Measurements from ENCODE around the gene POLR2C. TPM values are rescaled to one million over a fixed set of nuclear protein-coding genes. Genes with fewer than 3 reads are reported as not detected.
"Not testable (repeated sequence)": the region's sequence is repeated elsewhere in the genome, so short reads cannot be mapped to it uniquely, and the experiment has no call there.

The POLR2C gene
- total and polyA plus RNA-seq, 4 donors = 60.6 to 81.8 (median 74.1) TPM

DNA sequence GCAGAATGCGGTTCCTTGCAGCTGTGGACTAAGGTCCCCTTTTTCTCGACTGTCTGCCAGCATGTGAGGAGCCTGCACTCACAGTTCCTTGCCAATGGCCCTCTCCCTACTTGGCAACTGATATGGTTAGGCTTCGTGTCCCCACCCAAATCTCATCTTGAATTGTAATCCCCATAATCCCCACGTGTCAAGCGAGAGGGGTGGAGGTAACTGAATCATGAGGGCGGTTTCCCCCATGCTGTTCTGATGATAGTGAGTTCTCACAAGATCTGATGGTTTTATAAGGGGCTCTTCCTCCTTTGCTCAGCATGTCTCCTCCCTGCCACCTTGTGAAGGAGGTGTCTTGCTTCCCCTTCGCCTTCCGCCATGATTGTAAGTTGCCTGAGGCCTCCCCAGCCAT lies 35.2 kb upstream of the POLR2C start:
- H3K4me3 ChIP-seq (ENCODE audit: low read depth, low read length) = no peak overlapping the region

DNA sequence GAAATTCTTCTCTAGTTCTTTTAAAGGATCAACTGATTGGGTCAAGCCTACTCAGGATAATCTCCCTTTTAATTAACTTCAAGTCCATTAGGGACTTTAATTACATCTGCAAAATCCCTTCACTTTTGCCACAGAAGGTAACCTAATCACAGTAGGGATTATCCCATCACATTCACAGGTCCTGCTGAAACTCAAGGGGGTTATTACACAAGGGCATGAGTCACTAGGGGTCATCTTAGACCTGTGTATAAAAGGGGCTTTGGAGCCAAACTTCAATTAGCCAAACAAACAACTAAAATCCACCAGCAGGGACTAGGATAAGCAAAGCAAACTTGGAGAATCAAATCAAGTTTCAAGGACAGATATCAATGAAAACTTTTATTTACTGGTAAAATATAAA lies 34.7 kb upstream of the POLR2C start:
- no peak overlapping the region for H3K27ac ChIP-seq (ENCODE audit: low read depth, low read length)
- no peak for DNase-seq (ENCODE audit: low read depth in 4 of 6, low spot score in 6 of 6)
- peaks cover 52% of the 10 kb centered on the region for H3K36me3 ChIP-seq (ENCODE audit: control insufficient read depth, insufficient read depth, low read length)

More for the DNA sequence above, 35.2 kb upstream of the POLR2C start:
- 91% methylated on average over 2 of the region's 8 CpGs for WGBS (ENCODE audit: insufficient coverage)
- Histone ChIP-seq H3K4me1 (ENCODE audit: control insufficient read depth, insufficient read depth, low read length) (no peaks in the 10 kb centered on the region), H3K9me3 (ENCODE audit: control insufficient read depth, insufficient read depth, low read length) (no peaks in the 10 kb centered on the region), H3K27ac (ENCODE audit: low read depth, low read length) (no peak overlapping the region), H3K36me3 (ENCODE audit: control insufficient read depth, insufficient read depth, low read length) (peaks cover 49% of the 10 kb centered on the region), H3K27me3 (ENCODE audit: control insufficient read depth, insufficient read depth, low read length) (no peaks in the 10 kb centered on the region)
- no peak for DNase-seq (ENCODE audit: low read depth in 4 of 6, low spot score in 6 of 6)

DNA sequence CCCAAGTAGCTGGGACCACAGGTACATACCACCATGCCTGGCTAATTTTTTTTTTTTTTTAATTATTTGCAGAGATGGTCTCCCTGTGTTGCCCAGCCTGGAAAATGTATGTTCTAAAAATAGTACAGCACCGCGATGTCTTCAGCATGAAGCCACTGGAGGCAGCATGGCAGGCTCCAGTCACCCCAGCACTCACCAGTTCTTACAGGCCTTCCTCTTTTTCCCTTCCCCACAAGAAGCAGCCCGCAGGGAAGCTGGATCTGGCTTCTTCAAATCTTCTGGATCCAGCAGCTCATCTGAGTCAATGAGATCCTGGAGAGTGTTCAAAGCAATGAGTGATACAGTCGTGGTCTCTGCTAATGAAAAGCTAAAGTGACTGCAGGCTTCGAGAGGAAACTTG lies 31.5 kb upstream of the POLR2C start:
- 93% methylated on average over 5 of the region's 5 CpGs for WGBS (ENCODE audit: insufficient coverage)
- Histone ChIP-seq H3K36me3 (ENCODE audit: control insufficient read depth, insufficient read depth, low read length) (peaks cover 74% of the 10 kb centered on the region), H3K27me3 (ENCODE audit: control insufficient read depth, insufficient read depth, low read length) (no peaks in the 10 kb centered on the region)

More for the DNA sequence above, 34.7 kb upstream of the POLR2C start:
- H3K27me3 ChIP-seq (ENCODE audit: control insufficient read depth, insufficient read depth, low read length) = no peaks in the 10 kb centered on the region
- H3K4me3 ChIP-seq (ENCODE audit: low read depth, low read length) = no peak overlapping the region
- no peaks in the 10 kb centered on the region for H3K9me3 ChIP-seq (ENCODE audit: control insufficient read depth, insufficient read depth, low read length)
- H3K4me1 ChIP-seq (ENCODE audit: control insufficient read depth, insufficient read depth, low read length) = no peaks in the 10 kb centered on the region

DNA sequence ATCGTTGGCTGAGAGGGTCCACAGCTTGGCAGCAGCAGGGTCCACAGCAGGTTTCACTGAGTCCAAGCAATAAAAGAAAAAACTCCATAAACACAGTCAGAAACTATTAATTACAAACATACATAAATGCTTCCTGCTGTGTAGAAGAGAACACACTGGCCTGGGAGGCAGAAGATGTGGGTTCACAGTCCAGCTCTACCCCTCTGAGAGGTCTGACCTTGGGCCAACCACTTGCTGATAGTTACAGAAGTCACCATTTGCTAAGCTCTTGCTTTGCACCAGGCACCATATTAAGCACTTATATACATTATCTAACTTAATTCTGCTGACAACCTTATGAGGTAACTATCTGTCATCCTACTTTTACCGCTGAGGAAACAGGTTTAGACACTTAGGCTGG lies 30.0 kb upstream of the POLR2C start:
- 85% methylated on average over 2 of the region's 2 CpGs for WGBS (ENCODE audit: insufficient coverage)

More for the DNA sequence above, 31.5 kb upstream of the POLR2C start:
- Histone ChIP-seq H3K4me3 (ENCODE audit: low read depth, low read length) (no peak overlapping the region), H3K4me1 (ENCODE audit: control insufficient read depth, insufficient read depth, low read length) (no peaks in the 10 kb centered on the region), H3K27ac (ENCODE audit: low read depth, low read length) (no peak overlapping the region), H3K9me3 (ENCODE audit: control insufficient read depth, insufficient read depth, low read length) (no peaks in the 10 kb centered on the region)
- no peak for DNase-seq (ENCODE audit: low read depth in 4 of 6, low spot score in 6 of 6)

DNA sequence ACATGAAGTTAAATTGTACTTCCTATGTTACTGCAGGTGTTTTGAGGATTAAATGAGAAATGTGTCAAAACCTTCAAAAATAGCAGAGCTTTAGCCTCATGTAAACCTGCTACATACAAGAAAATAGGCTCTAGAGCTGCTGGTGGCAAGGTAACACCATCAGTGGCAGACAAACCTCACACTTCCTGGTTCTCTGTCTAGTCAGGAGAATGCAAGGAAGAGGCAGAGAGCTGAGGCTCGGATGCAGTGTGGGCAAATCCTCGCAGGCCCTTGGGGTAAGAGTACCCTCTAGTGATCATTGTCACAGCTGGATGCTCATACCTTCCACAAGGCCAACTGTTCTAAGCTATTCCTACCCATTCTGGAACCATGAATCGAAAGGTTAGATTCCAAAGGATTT lies 29.5 kb upstream of the POLR2C start:
- no peaks in the 10 kb centered on the region for H3K4me1 ChIP-seq (ENCODE audit: control insufficient read depth, insufficient read depth, low read length)
- peaks cover 76% of the 10 kb centered on the region for H3K36me3 ChIP-seq (ENCODE audit: control insufficient read depth, insufficient read depth, low read length)
- no peak overlapping the region for H3K4me3 ChIP-seq (ENCODE audit: low read depth, low read length)
- WGBS (ENCODE audit: insufficient coverage) = 90% methylated on average over 2 of the region's 3 CpGs
- no peaks in the 10 kb centered on the region for H3K27me3 ChIP-seq (ENCODE audit: control insufficient read depth, insufficient read depth, low read length)
- DNase-seq (ENCODE audit: low read depth in 4 of 6, low spot score in 6 of 6) = no peak
- H3K27ac ChIP-seq (ENCODE audit: low read depth, low read length) = no peak overlapping the region
- H3K9me3 ChIP-seq (ENCODE audit: control insufficient read depth, insufficient read depth, low read length) = no peaks in the 10 kb centered on the region

More for the DNA sequence above, 30.0 kb upstream of the POLR2C start:
- no peak for DNase-seq (ENCODE audit: low read depth in 4 of 6, low spot score in 6 of 6)
- Histone ChIP-seq H3K36me3 (ENCODE audit: control insufficient read depth, insufficient read depth, low read length) (peaks cover 73% of the 10 kb centered on the region), H3K4me3 (ENCODE audit: low read depth, low read length) (no peak overlapping the region), H3K27me3 (ENCODE audit: control insufficient read depth, insufficient read depth, low read length) (no peaks in the 10 kb centered on the region), H3K27ac (ENCODE audit: low read depth, low read length) (no peak overlapping the region), H3K9me3 (ENCODE audit: control insufficient read depth, insufficient read depth, low read length) (no peaks in the 10 kb centered on the region), H3K4me1 (ENCODE audit: control insufficient read depth, insufficient read depth, low read length) (no peaks in the 10 kb centered on the region)

DNA sequence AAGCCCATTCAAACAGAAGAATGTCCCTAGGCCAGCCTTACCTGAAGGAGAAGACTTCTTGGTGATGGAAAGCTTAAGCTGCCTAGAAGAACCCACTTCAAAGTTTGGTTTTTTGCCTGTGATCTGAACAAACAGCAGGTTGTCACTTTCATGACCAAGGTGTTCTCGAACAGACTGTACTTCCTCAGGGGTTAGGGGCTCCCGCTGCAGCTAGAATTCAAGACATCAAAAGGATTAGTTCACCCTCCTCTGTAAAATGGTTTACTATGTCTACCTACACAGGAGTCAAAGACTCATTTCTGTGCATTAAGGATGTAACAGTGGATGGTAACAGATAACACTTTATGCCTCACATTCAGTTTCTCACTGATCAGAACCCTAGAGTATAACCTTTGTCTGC lies 28.5 kb upstream of the POLR2C start:
- Histone ChIP-seq H3K9me3 (ENCODE audit: control insufficient read depth, insufficient read depth, low read length) (no peaks in the 10 kb centered on the region), H3K4me3 (ENCODE audit: low read depth, low read length) (no peak overlapping the region), H3K36me3 (ENCODE audit: control insufficient read depth, insufficient read depth, low read length) (peaks cover 69% of the 10 kb centered on the region), H3K4me1 (ENCODE audit: control insufficient read depth, insufficient read depth, low read length) (no peaks in the 10 kb centered on the region), H3K27ac (ENCODE audit: low read depth, low read length) (no peak overlapping the region), H3K27me3 (ENCODE audit: control insufficient read depth, insufficient read depth, low read length) (no peaks in the 10 kb centered on the region)
- no CpG with 5 or more reads among the region's 2 CpGs for WGBS (ENCODE audit: insufficient coverage)
- DNase-seq (ENCODE audit: low read depth in 4 of 6, low spot score in 6 of 6) = no peak

DNA sequence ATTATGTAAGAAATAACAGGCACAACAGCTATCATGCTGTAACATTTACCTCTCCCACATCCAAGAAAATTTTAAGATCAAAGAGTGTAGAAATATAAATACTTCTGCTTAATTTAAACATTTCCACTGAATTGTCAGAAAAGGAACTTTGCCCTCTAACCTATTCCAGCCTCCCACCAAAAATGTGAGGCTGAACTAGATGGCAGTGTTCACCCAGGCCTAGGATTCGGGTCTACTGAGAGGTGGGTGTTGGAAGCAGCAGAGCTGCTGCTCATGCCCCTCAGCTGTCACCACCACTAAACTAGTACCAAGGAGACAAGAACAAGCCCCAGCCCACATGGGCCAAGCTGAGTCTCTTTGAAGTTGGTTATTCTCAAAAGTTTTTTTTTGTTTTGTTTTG lies 26.6 kb upstream of the POLR2C start:
- Histone ChIP-seq H3K4me3 (ENCODE audit: low read depth, low read length) (no peak overlapping the region), H3K27ac (ENCODE audit: low read depth, low read length) (no peak overlapping the region), H3K36me3 (ENCODE audit: control insufficient read depth, insufficient read depth, low read length) (peaks cover 53% of the 10 kb centered on the region), H3K4me1 (ENCODE audit: control insufficient read depth, insufficient read depth, low read length) (no peaks in the 10 kb centered on the region), H3K27me3 (ENCODE audit: control insufficient read depth, insufficient read depth, low read length) (no peaks in the 10 kb centered on the region), H3K9me3 (ENCODE audit: control insufficient read depth, insufficient read depth, low read length) (no peaks in the 10 kb centered on the region)
- no peak for DNase-seq (ENCODE audit: low read depth in 4 of 6, low spot score in 6 of 6)
- no CpG with 5 or more reads among the region's 1 CpG for WGBS (ENCODE audit: insufficient coverage)

DNA sequence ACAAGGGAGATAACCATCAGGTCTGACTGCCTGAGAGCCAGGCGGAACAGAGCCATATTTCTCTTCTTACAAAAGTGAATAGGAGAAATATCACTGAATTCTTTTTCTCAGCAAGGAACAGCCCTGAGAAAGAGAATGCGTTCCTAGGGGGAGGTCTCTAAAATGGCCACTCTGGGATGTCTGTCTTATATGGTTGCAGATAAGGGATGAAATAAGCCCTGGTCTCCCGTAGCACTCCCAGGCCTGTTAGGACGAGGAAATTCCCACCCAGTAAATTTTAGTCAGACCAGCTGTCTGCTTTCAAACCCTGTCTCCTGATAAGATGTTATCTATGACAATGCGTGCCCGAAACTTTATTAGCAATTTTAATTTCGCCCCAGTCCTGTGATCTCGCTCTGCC lies 22.5 kb upstream of the POLR2C start:
- not testable (repeated sequence) for H3K9me3 ChIP-seq (ENCODE audit: control insufficient read depth, insufficient read depth, low read length); H3K27ac ChIP-seq (ENCODE audit: low read depth, low read length); H3K4me3 ChIP-seq (ENCODE audit: low read depth, low read length); H3K4me1 ChIP-seq (ENCODE audit: control insufficient read depth, insufficient read depth, low read length); H3K27me3 ChIP-seq (ENCODE audit: control insufficient read depth, insufficient read depth, low read length); DNase-seq (ENCODE audit: low read depth in 4 of 6, low spot score in 6 of 6)
- WGBS (ENCODE audit: insufficient coverage) = 92% methylated on average over 5 of the region's 8 CpGs
- H3K36me3 ChIP-seq (ENCODE audit: control insufficient read depth, insufficient read depth, low read length) = peaks cover 26% of the 10 kb centered on the region

DNA sequence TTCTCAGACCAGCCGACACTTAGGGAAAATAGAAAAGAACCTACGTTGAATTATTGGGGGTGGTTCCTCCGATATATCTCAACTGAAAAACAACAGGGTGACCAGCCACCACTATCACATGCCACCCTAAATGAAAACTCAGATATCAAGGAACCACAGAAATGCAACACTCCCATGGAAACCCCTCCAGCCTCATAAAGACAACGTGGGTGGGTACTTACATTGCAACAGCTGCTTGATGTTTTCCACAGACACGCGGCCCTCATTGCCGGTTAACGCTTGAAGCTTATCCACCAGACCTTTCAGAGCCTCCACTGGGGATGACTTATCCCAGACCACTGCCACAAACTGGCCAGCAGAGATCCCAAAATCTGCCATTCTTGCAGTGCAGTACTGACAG lies 21.9 kb upstream of the POLR2C start:
- not testable (repeated sequence) for DNase-seq (ENCODE audit: low read depth in 4 of 6, low spot score in 6 of 6); H3K4me3 ChIP-seq (ENCODE audit: low read depth, low read length); H3K27ac ChIP-seq (ENCODE audit: low read depth, low read length); H3K27me3 ChIP-seq (ENCODE audit: control insufficient read depth, insufficient read depth, low read length); H3K9me3 ChIP-seq (ENCODE audit: control insufficient read depth, insufficient read depth, low read length); H3K4me1 ChIP-seq (ENCODE audit: control insufficient read depth, insufficient read depth, low read length)
- H3K36me3 ChIP-seq (ENCODE audit: control insufficient read depth, insufficient read depth, low read length) = peaks cover 20% of the 10 kb centered on the region
- WGBS (ENCODE audit: insufficient coverage) = no CpG with 5 or more reads among the region's 8 CpGs

DNA sequence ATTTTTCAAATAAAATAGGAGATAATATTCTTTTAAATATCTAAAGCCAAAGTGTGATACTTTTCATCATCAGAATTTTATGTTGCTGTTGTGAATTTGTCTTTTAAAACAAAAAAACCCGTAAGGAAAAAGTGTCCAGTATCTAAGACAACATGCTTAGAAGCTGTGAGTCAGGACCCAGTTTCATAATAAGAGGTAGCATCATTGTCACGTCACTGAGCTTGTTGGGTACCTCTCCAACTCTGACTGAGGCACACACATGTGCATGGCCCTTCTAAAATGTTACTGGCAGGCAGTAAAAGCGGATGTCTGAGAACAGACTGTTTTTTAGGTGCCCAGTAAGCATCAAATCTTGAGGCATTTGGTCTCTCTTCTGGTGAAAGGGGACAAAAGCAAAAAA lies 17.8 kb upstream of the POLR2C start:
- Histone ChIP-seq H3K36me3 (ENCODE audit: control insufficient read depth, insufficient read depth, low read length) (peaks cover 3% of the 10 kb centered on the region), H3K27ac (ENCODE audit: low read depth, low read length) (no peak overlapping the region), H3K27me3 (ENCODE audit: control insufficient read depth, insufficient read depth, low read length) (no peaks in the 10 kb centered on the region), H3K9me3 (ENCODE audit: control insufficient read depth, insufficient read depth, low read length) (no peaks in the 10 kb centered on the region), H3K4me3 (ENCODE audit: low read depth, low read length) (no peak overlapping the region), H3K4me1 (ENCODE audit: control insufficient read depth, insufficient read depth, low read length) (peaks cover 19% of the 10 kb centered on the region)
- no peak for DNase-seq (ENCODE audit: low read depth in 4 of 6, low spot score in 6 of 6)
- 84% methylated on average over 3 of the region's 3 CpGs for WGBS (ENCODE audit: insufficient coverage)
